Mammary epithelial cell (primary cell): ENCODE measurements around the gene NPHP4.

Experiments
- EZH2 ChIP-seq: IDR thresholded peaks from 2 replicates; pipeline ENCODE4 v1.6.1; 2012; ENCODE audit warnings: low read length, inconsistent platforms, borderline replicate concordance
- TF ChIP-seq, protein P1 (sequence below), 2 donors: IDR thresholded peaks in 1 of 2; conservative IDR thresholded peaks in 1 of 2; 2 replicates each; pipeline ENCODE4 v1.5.1; 2011 to 2012; ENCODE audit warnings: inconsistent platforms in 2 of 2, low read length in 2 of 2, mild to moderate bottlenecking in 2 of 2, control low read depth in 1 of 2, low read depth in 1 of 2; ENCODE audit not compliant: insufficient read depth in 1 of 2; ENCODE audit errors: extremely low read depth in 1 of 2

DNA sequence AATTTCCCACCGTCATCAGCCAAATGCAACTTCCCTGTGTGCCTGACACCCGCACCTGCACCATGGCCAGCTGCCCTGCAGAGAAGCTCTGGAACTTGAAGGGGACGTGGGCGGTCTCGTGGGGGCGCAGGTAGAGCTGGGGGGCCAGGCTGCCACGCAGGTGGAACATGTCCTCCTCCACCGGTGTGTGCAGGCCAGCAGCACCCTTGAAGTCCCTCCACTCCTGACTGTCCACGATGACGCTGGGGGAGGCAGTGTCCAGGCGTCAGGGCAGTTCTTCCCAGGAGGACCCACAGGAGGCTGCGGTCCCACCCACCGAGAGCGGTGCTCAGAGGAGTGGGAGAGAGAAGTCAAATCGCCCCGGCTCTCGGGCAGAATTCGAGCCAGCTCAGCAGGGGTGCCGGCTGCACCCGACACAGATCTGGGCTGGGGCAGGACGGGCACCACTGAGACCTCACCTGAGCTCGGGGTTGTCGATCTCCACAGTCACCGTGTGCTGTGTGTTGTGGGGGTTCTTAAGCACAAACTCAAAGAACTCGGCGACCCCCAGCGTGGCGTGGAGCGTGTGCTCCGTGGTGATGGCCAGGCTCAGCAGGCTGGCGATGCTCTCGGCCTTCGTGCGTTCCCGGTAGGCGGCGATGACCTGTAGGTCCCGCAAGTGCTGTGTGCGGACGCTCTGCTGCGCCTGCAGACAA lies 117.7 kb downstream of the NPHP4 start:
- TF ChIP-seq, protein P1, sequence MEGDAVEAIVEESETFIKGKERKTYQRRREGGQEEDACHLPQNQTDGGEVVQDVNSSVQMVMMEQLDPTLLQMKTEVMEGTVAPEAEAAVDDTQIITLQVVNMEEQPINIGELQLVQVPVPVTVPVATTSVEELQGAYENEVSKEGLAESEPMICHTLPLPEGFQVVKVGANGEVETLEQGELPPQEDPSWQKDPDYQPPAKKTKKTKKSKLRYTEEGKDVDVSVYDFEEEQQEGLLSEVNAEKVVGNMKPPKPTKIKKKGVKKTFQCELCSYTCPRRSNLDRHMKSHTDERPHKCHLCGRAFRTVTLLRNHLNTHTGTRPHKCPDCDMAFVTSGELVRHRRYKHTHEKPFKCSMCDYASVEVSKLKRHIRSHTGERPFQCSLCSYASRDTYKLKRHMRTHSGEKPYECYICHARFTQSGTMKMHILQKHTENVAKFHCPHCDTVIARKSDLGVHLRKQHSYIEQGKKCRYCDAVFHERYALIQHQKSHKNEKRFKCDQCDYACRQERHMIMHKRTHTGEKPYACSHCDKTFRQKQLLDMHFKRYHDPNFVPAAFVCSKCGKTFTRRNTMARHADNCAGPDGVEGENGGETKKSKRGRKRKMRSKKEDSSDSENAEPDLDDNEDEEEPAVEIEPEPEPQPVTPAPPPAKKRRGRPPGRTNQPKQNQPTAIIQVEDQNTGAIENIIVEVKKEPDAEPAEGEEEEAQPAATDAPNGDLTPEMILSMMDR (conservative IDR thresholded peaks at IDR 0.05 in 1 of 2, IDR thresholded peaks at IDR 0.05 in 1 of 2; ENCODE audit: extremely low read depth in 1 of 2, insufficient read depth in 1 of 2, low read depth in 1 of 2, low read length in 2 of 2) = no peak
- TF ChIP-seq EZH2 = no peak
